H9 (cell line): ENCODE results near the gene TLR5. TPM values are rescaled to one million over a fixed set of nuclear protein-coding genes. Genes with fewer than 3 reads are reported as not detected.

ENCODE experiments used
- DNase-seq: peaks from one replicate; pipeline ENCODE4 v3.0.0-alpha.2; 2017
- H2AFZ ChIP-seq: one replicate; pipeline ENCODE4 v1.6.1; 2013; ENCODE audit warnings: mild to moderate bottlenecking, low read length, control low read depth, moderate library complexity
- H2AK5ac ChIP-seq: 2 replicates; pipeline ENCODE4 v1.6.1; 2013; ENCODE audit warnings: low read length, control low read depth, mixed read lengths; ENCODE audit not compliant: insufficient read length
- H2BK120ac ChIP-seq: one replicate; pipeline ENCODE4 v1.6.1; 2013; ENCODE audit warnings: low read depth, mild to moderate bottlenecking, low read length, control low read depth, inconsistent platforms; ENCODE audit not compliant: poor library complexity, severe bottlenecking
- H2BK12ac ChIP-seq: 2 replicates; pipeline ENCODE4 v1.6.1; 2013; ENCODE audit warnings: low read length, control low read depth, mixed read lengths, low read depth; ENCODE audit not compliant: insufficient read length
- H2BK15ac ChIP-seq: 2 replicates; pipeline ENCODE4 v1.6.1; 2013; ENCODE audit warnings: low read depth, low read length, control low read depth
- H2BK20ac ChIP-seq: one replicate; pipeline ENCODE4 v1.6.1; 2013; ENCODE audit warnings: low read depth, mild to moderate bottlenecking, low read length, control low read depth, inconsistent platforms; ENCODE audit not compliant: poor library complexity, severe bottlenecking
- H2BK5ac ChIP-seq: 2 replicates; pipeline ENCODE4 v1.6.1; 2013; ENCODE audit warnings: low read length, control low read depth, mixed read lengths; ENCODE audit not compliant: insufficient read length
- H3K14ac ChIP-seq: 2 replicates; pipeline ENCODE4 v1.6.1; 2013; ENCODE audit warnings: low read length, control low read depth; ENCODE audit not compliant: insufficient read depth
- H3K18ac ChIP-seq: 2 replicates; pipeline ENCODE4 v1.6.1; 2013; ENCODE audit warnings: low read depth, mild to moderate bottlenecking, mixed read lengths, low read length, control low read depth; ENCODE audit not compliant: insufficient read length
- H3K23ac ChIP-seq: 2 replicates; pipeline ENCODE4 v1.6.1; 2013; ENCODE audit warnings: low read length, control low read depth, mixed read lengths, low read depth; ENCODE audit not compliant: insufficient read length
- H3K23me2 ChIP-seq: 2 replicates; pipeline ENCODE4 v1.6.1; 2013; ENCODE audit warnings: low read depth, mild to moderate bottlenecking, mixed read lengths, low read length, control low read depth; ENCODE audit not compliant: insufficient read length, poor library complexity, severe bottlenecking
- H3K27ac ChIP-seq: 2 replicates; pipeline ENCODE4 v1.5.1; 2013; ENCODE audit warnings: low read length, control low read depth, mixed read lengths, low read depth; ENCODE audit not compliant: insufficient read length
- H3K27me3 ChIP-seq: 2 replicates; pipeline ENCODE4 v1.6.1; 2013; ENCODE audit warnings: low read length, control low read depth, inconsistent platforms; ENCODE audit not compliant: insufficient read depth
- H3K4ac ChIP-seq: 2 replicates; pipeline ENCODE4 v1.6.1; 2013; ENCODE audit warnings: low read depth, mild to moderate bottlenecking, control low read depth, inconsistent platforms, low read length, moderate library complexity
- H3K4me1 ChIP-seq: 2 replicates; pipeline ENCODE4 v1.6.1; 2013; ENCODE audit warnings: low read length, control low read depth, inconsistent platforms; ENCODE audit not compliant: insufficient read depth
- H3K4me2 ChIP-seq: 2 replicates; pipeline ENCODE4 v1.6.1; 2013; ENCODE audit warnings: low read length, control low read depth, mixed read lengths; ENCODE audit not compliant: insufficient read length, insufficient read depth
- H3K56ac ChIP-seq: 2 replicates; pipeline ENCODE4 v1.6.1; 2013; ENCODE audit warnings: low read depth, mild to moderate bottlenecking, mixed read lengths, low read length, control low read depth; ENCODE audit not compliant: insufficient read length
- H3K79me1 ChIP-seq: 2 replicates; pipeline ENCODE4 v1.6.1; 2013; ENCODE audit warnings: low read depth, mild to moderate bottlenecking, moderate library complexity, low read length, control low read depth, inconsistent platforms; ENCODE audit not compliant: insufficient read depth, poor library complexity, severe bottlenecking
- H3K79me2 ChIP-seq: 2 replicates; pipeline ENCODE4 v1.6.1; 2013; ENCODE audit warnings: low read length, control low read depth, inconsistent platforms; ENCODE audit not compliant: insufficient read depth
- H3K9ac ChIP-seq: 2 replicates; pipeline ENCODE4 v1.6.1; 2013; ENCODE audit warnings: low read length, control low read depth, mixed read lengths; ENCODE audit not compliant: insufficient read length; ENCODE audit errors: extremely low read depth
- H3K9me3 ChIP-seq: one replicate; pipeline ENCODE4 v1.6.1; 2013; ENCODE audit warnings: low read depth, low read length, inconsistent platforms; ENCODE audit not compliant: control insufficient read depth
- H3T11ph ChIP-seq: one replicate; pipeline ENCODE4 v1.6.1; 2013; ENCODE audit warnings: mild to moderate bottlenecking, low read length, control low read depth, inconsistent platforms
- H4K20me1 ChIP-seq: one replicate; pipeline ENCODE4 v1.6.1; 2013; ENCODE audit not compliant: control insufficient read depth, insufficient read length, insufficient read depth
- H4K5ac ChIP-seq: 2 replicates; pipeline ENCODE4 v1.6.1; 2013; ENCODE audit warnings: low read depth, mild to moderate bottlenecking, mixed read lengths, low read length, control low read depth; ENCODE audit not compliant: insufficient read length
- H4K8ac ChIP-seq: replicated peaks from 2 replicates; pipeline ENCODE4 v1.6.1; 2013; ENCODE audit warnings: low read length, control low read depth, mixed read lengths, low read depth; ENCODE audit not compliant: insufficient read length
- H4K91ac ChIP-seq: 2 replicates; pipeline ENCODE4 v1.6.1; 2013; ENCODE audit warnings: low read depth, mild to moderate bottlenecking, moderate library complexity, mixed read lengths, low read length, control low read depth; ENCODE audit not compliant: insufficient read length
- H3K27ac Mint-ChIP-seq, 3 experiments: 2 replicates in 2 of 3; 3 replicates in 1 of 3; pipeline ENCODE4 v1.8.0; 2020 to 2021; ENCODE audit warnings: mixed read lengths in 3 of 3, mild to moderate bottlenecking in 1 of 3, moderate library complexity in 1 of 3
- H3K27me3 Mint-ChIP-seq: 2 replicates; pipeline ENCODE4 v1.8.0; 2021; ENCODE audit warnings: low read depth, mild to moderate bottlenecking, moderate library complexity, mixed read lengths
- H3K36me3 Mint-ChIP-seq, 3 experiments: 2 replicates in 2 of 3; 3 replicates in 1 of 3; pipeline ENCODE4 v1.8.0; 2020 to 2021; ENCODE audit warnings: low read depth in 3 of 3, mixed read lengths in 3 of 3; ENCODE audit not compliant: insufficient read depth in 1 of 3
- H3K4me1 Mint-ChIP-seq, 2 experiments: 2 replicates each; pipeline ENCODE4 v1.8.0; 2020; ENCODE audit warnings: mixed read lengths in 2 of 2
- H3K4me3 Mint-ChIP-seq, 2 experiments: 2 replicates in 1 of 2; 3 replicates in 1 of 2; pipeline ENCODE4 v1.8.0; 2020 to 2021; ENCODE audit warnings: mild to moderate bottlenecking in 2 of 2, mixed read lengths in 2 of 2, moderate library complexity in 1 of 2
- H3K9me3 Mint-ChIP-seq, 2 experiments: 2 replicates in 1 of 2; 3 replicates in 1 of 2; pipeline ENCODE4 v1.8.0; 2020; ENCODE audit warnings: mild to moderate bottlenecking in 2 of 2, mixed read lengths in 2 of 2, moderate library complexity in 1 of 2
- WGBS: extraction: QIAGEN DNeasy Blood & Tissue Kit; methylation state at CpG from one replicate; pipeline ENCODE4 v1.1.7; 2013; ENCODE audit warnings: missing lambda C conversion rate, low lambda C conversion rate, mixed read lengths; ENCODE audit not compliant: insufficient read length; ENCODE audit errors: extremely low coverage; 5-methylcytosine and 5-hydroxymethylcytosine counted together
- total RNA-seq: library from RNA; stranded (reverse); gene quantifications from 2 replicates; pipeline ENCODE4 v1.2.1, GENCODE V29; 2021
- TF ChIP-seq, protein P1 (sequence below): fragments of 200-600 bp; sonication (generic); conservative IDR thresholded peaks from 3 replicates; pipeline ENCODE4 v1.8.0; 2021; ENCODE audit warnings: antibody characterized with exemption, mild to moderate bottlenecking

TLR5 gene
- total RNA-seq, 1 experiment from 2014 or later: not detected

DNA sequence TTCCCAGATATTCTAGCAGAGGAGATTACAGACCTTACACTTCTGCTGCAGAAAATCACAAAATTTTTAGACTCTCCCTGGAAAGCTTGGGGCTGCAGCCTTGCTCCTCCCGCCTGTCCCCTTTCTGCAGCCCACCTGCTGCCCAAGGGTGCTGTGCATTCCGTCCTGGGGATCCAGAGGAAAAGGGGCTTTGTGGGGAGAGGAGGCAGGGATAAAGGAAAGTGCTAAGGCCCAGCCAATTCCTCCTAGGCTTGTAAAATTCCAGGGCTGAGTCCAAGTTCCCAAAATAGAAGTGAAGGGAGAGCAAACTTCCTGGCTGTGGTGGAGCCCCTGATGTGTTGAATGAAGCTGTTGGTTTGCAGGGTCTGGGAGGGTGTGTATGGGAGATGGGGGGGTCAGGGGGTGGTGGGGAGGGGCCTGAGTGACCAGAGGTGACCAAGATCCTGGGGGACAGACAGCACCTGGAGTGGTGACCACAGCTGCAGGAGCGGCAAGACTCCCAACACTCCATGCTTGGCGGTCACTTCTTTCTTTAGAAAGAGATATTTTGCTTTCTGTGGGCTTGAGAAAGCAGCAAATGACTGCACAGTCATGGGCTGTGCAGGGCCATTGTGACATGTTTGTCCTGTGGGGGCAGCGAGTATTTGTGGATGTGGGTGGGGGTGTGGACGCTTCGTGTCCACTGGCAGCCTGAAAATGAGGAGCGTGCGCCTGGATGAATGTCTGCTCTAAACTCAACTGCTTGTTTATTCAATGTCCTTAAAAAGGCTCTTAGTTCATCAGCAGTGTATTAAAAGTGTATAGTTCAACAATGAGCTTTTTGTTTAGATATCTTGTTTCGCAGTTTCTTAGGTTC, 68.4 kb downstream of the TLR5 start:
- Histone ChIP-seq H3K56ac (no peak overlapping the region), H2BK120ac (no peak overlapping the region), H3T11ph (no peak overlapping the region), H2BK5ac (no peak overlapping the region), H4K8ac (no peak overlapping the region), H3K9ac (no peak overlapping the region), H2AK5ac (no peak overlapping the region), H3K79me1 (no peaks in the 10 kb centered on the region), H2AFZ (no peak overlapping the region), H3K27ac (no peak overlapping the region), H3K18ac (no peak overlapping the region), H4K91ac (no peak overlapping the region), H3K4ac (no peak overlapping the region), H2BK12ac (no peak overlapping the region), H2BK15ac (no peak overlapping the region), H3K27me3 (no peaks in the 10 kb centered on the region), H3K4me1 (peaks cover 3% of the 10 kb centered on the region; the same call in 1 of the 2 replicates), H3K4me2 (no peak overlapping the region), H3K23me2 (no peaks in the 10 kb centered on the region), H3K9me3 (no peaks in the 10 kb centered on the region), H3K79me2 (no peaks in the 10 kb centered on the region), H3K14ac (peak overlapping the region; percentile 67), H3K23ac (no peak overlapping the region), H2BK20ac (no peak overlapping the region), H4K5ac (no peak overlapping the region), H4K20me1 (no peaks in the 10 kb centered on the region)
- TF ChIP-seq, protein P1, sequence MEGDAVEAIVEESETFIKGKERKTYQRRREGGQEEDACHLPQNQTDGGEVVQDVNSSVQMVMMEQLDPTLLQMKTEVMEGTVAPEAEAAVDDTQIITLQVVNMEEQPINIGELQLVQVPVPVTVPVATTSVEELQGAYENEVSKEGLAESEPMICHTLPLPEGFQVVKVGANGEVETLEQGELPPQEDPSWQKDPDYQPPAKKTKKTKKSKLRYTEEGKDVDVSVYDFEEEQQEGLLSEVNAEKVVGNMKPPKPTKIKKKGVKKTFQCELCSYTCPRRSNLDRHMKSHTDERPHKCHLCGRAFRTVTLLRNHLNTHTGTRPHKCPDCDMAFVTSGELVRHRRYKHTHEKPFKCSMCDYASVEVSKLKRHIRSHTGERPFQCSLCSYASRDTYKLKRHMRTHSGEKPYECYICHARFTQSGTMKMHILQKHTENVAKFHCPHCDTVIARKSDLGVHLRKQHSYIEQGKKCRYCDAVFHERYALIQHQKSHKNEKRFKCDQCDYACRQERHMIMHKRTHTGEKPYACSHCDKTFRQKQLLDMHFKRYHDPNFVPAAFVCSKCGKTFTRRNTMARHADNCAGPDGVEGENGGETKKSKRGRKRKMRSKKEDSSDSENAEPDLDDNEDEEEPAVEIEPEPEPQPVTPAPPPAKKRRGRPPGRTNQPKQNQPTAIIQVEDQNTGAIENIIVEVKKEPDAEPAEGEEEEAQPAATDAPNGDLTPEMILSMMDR: no peak
- H3K9me3 Mint-ChIP-seq: no peaks in the 10 kb centered on the region
- WGBS: no CpG with 5 or more reads among the region's 10 CpGs
- peak overlapping the region in 2 of 3 experiments; percentile 93 to 97; a peak in 5 of 7 replicates for H3K27ac Mint-ChIP-seq
- H3K4me3 Mint-ChIP-seq: peak overlapping the region in 1 of 2 experiments; percentile 43; a peak in 2 of 5 replicates
- no peaks in the 10 kb centered on the region; the same call in 1 of the 2 replicates for H3K27me3 Mint-ChIP-seq
- no peaks in the 10 kb centered on the region; a peak in 1 of 7 replicates for H3K36me3 Mint-ChIP-seq
- peaks cover 23 to 32% of the 10 kb centered on the region in 2 experiments for H3K4me1 Mint-ChIP-seq
- DNase-seq: no peak
